GM19099 (cell line): ENCODE results near the gene ASPSCR1.

Experiments used
- POLR2A ChIP-seq: IDR thresholded peaks from 3 replicates; pipeline ENCODE4 v1.6.1; 2011; ENCODE audit warnings: low read depth; ENCODE audit not compliant: insufficient read length; ENCODE audit errors: extremely low read depth

The ASPSCR1 gene

GRCh38 chr17:81977211-81977808 is at the start of gene ASPSCR1:
Gene ASPSCR1 (plus strand): TSS chr17:81977629. CDS start chr17:81977647, 18 bp downstream.
- peak; percentile 96 for TF ChIP-seq POLR2A

GRCh38 chr17:81927653-81928543 is 49.5 kb upstream of the ASPSCR1 start, which contains the start of gene MAFG:
Gene MAFG (minus strand): TSS chr17:81927735. CDS start chr17:81923185, 4,550 bp downstream.
- no peak for TF ChIP-seq POLR2A

GRCh38 chr17:81928544-81929252 is 48.7 kb upstream of the ASPSCR1 start:
- no peak for TF ChIP-seq POLR2A

- TF ChIP-seq POLR2A, result no peak
Observed at GRCh38 chr17:81929253-81930141, 47.9 kb upstream of the ASPSCR1 start.

- TF ChIP-seq POLR2A, result no peak
Observed at GRCh38 chr17:81930142-81931125, 47.0 kb upstream of the ASPSCR1 start.

GRCh38 chr17:81931189-81931556 is 46.3 kb upstream of the ASPSCR1 start:
- TF ChIP-seq POLR2A, result no peak

- TF ChIP-seq POLR2A, result no peak
Observed at GRCh38 chr17:81931557-81932332, 45.7 kb upstream of the ASPSCR1 start.

GRCh38 chr17:81932333-81932983 is 45.0 kb upstream of the ASPSCR1 start:
- TF ChIP-seq POLR2A, result no peak

- no peak for TF ChIP-seq POLR2A
Observed at GRCh38 chr17:81933178-81933699, 44.2 kb upstream of the ASPSCR1 start.

GRCh38 chr17:81934098-81934757 is 43.2 kb upstream of the ASPSCR1 start:
- TF ChIP-seq POLR2A, result no peak
